ENCODE data around the gene GPR146. TPM values are rescaled to one million over a fixed set of nuclear protein-coding genes. Genes with fewer than 3 reads are reported as not detected.

Gene GPR146
- total RNA-seq, 1 donor from 2014 or later: 2.2 TPM

DNA sequence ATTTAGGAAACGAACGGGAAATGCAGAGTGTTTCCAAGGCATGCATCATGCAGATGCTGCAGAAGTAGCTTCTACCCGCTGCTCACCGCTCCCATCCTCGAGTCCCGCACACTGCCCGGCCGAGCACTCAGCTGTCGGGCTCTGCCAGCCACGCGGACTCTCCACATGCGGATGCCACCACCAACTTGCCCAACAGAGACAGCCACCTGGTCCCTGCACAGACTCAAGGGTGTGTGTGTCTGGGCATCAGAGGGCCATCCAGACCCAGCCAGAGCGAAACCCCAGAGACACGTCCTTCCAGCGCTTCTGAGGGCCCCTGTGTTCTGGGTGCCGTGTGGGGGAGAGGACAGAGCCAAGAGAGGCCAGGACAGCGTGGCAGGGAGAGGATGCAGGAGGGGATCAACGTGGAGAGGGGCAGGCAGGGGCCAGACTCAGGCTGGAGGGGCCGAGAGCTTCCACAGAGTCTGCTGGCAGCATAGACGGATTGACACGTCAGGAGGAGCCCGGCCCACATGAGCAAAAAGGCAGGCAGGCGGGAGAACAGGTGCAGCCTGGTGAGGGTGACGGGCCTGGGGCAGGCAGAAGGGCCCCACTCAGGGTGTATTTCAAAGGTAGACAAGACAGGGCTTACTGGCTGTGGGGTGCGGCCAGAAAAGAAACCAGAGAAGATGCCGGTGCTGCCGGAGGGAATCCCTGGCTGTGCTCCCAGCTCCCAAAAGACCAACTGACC lies 61.9 kb downstream of the GPR146 start:
- Mint-ChIP-seq H3K4me1 (ENCODE audit: low read depth) (peaks cover 27% of the 10 kb centered on the region), H3K4me3 (no peak overlapping the region), H3K9me3 (no peaks in the 10 kb centered on the region), H3K36me3 (ENCODE audit: low read depth) (no peaks in the 10 kb centered on the region), H3K27me3 (ENCODE audit: insufficient read depth) (no peaks in the 10 kb centered on the region), H3K27ac (no peak overlapping the region)
- intact Hi-C loops (cut with micrococcal nuclease): no loop called here
- no peak for DNase-seq (ENCODE audit: low spot score)

DNA sequence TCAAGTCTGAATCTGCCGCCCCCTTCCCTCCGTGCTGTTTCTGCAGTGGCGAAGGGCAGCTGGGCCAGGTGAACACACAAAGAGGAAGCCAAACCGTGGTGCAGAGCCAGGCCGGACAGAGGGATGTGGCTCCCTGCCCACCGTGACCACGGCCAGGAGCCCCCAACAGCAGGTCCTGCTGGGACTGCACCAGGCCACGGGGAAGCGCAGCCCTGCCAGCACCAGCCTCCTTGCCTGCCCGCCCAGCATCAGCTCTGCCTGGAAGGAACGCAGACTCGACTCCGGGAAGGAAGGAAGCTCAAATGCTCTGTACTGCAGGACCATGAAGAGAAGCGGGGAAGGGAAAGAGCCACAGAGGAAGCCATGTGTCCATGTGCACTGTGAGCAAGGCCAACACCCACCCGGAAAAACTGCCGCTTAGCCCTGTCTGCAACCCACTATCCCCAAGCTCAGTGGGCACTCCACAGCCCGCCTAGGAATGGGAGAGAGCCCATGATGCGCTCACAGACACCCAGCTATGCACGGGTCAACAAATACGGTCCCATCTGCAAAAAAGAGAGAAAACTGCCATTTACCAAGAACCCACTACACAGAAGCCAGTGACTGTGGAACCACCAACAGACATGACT lies 62.6 kb downstream of the GPR146 start:
- H3K27ac Mint-ChIP-seq: no peak overlapping the region
- H3K27me3 Mint-ChIP-seq (ENCODE audit: insufficient read depth): no peaks in the 10 kb centered on the region
- intact Hi-C loops (cut with micrococcal nuclease): no loop called here
- H3K4me3 Mint-ChIP-seq: no peak overlapping the region
- peaks cover 27% of the 10 kb centered on the region for H3K4me1 Mint-ChIP-seq (ENCODE audit: low read depth)
- no peaks in the 10 kb centered on the region for H3K36me3 Mint-ChIP-seq (ENCODE audit: low read depth)
- no peak for DNase-seq (ENCODE audit: low spot score)
- no peaks in the 10 kb centered on the region for H3K9me3 Mint-ChIP-seq

GRCh38 chr7:1108264-1108920 lies 64.0 kb downstream of the GPR146 start:
- Mint-ChIP-seq H3K9me3 (no peaks in the 10 kb centered on the region), H3K4me3 (no peak overlapping the region), H3K4me1 (ENCODE audit: low read depth) (peaks cover 18% of the 10 kb centered on the region), H3K27ac (no peak overlapping the region), H3K27me3 (ENCODE audit: insufficient read depth) (no peaks in the 10 kb centered on the region), H3K36me3 (ENCODE audit: low read depth) (no peaks in the 10 kb centered on the region)
- DNase-seq (ENCODE audit: low spot score): no peak
- intact Hi-C loops (cut with micrococcal nuclease): no loop called here

Other genes starting within 250 kb of the GPR146 start
- 76.4 and 82.2 TPM in 2 replicates for gene SUN1, start 212.1 kb upstream of the GPR146 start, total RNA-seq
- gene GET4, start 168.0 kb upstream of the GPR146 start, total RNA-seq: 38.7 and 43.8 TPM in 2 replicates
- gene ADAP1, start 89.9 kb upstream of the GPR146 start, total RNA-seq: 80.9 and 87.7 TPM in 2 replicates
- 14.3 and 18.6 TPM in 2 replicates for gene COX19, start 69.0 kb upstream of the GPR146 start, total RNA-seq
- not detected in 2 replicates for gene CYP2W1, start 61.4 kb upstream of the GPR146 start, total RNA-seq
- not detected in 2 replicates for gene GPER1, start 43.6 kb downstream of the GPR146 start, total RNA-seq
- 21.2 and 21.9 TPM in 2 replicates for gene ZFAND2A, start 115.7 kb downstream of the GPR146 start, total RNA-seq
- not detected in 2 replicates for gene UNCX, start 188.3 kb downstream of the GPR146 start, total RNA-seq